Erythroblast (primary cell): ENCODE results near the gene DHRS13.

Experiments used
- GATA1 ChIP-seq: IDR thresholded peaks from 2 replicates; pipeline ENCODE4 v1.6.1; 2011; ENCODE audit warnings: low read depth, mild to moderate bottlenecking, control low read depth, low read length, moderate library complexity
- POLR2A ChIP-seq: IDR thresholded peaks from 2 replicates; pipeline ENCODE4 v1.6.1; 2011; ENCODE audit warnings: mild to moderate bottlenecking, low read length

DNA sequence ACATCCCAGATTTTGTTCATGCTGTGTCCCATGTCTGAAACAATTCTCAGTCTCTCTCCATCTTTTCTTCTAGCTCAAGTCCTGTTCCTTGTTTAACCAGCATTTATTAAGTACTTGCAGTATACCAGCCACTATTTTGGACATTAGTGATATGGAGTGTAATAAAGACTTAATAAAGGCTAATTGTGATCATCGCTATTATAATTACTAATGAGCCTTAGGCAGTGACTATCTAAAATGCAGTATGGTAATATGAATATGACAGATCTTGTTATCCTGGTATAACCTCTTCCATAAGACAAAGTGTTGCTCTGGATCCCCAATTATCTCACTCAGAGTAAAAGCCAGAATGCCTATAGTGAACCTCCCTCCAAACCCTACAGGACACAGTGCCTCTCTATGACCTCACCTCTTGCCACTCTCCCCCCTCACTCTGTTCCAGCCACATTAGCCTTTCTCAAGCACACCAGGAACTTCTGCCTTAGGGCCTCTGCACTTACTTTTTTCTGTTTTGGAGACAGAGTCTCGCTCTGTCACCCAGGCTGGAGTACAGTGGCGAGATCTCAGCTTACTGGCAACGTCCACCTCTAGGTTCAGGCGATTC, 3.6 kb downstream of the DHRS13 start:
- no peak for TF ChIP-seq POLR2A
- no peak for TF ChIP-seq GATA1
